Stomach (tissue), 4 donors: ENCODE results near the gene SEC24C.
"Not testable (repeated sequence)": the region's sequence is repeated elsewhere in the genome, so short reads cannot be mapped to it uniquely, and the experiment has no call there.

Source experiments
- CTCF ChIP-seq, 7 experiments: fragments of 450-650 bp in 4 of 7; fragments of 200-600 bp in 3 of 7; sonication (generic) in 3 of 7; IDR thresholded peaks; one replicate each; pipeline ENCODE4 v1.5.1; 2016 to 2019; ENCODE audit warnings: antibody characterized with exemption in 7 of 7, control low read depth in 2 of 7, mild to moderate bottlenecking in 1 of 7
- EP300 ChIP-seq: sonication (generic); formaldehyde crosslinking; IDR thresholded peaks from one replicate; pipeline ENCODE4 v1.6.1; 2017; ENCODE audit warnings: antibody characterized with exemption
- POLR2A ChIP-seq, 4 donors: fragments of 450-650 bp; IDR thresholded peaks; one replicate each; pipeline ENCODE4 v1.6.1; 2016; ENCODE audit warnings: antibody characterized with exemption in 4 of 4, control low read depth in 2 of 4, mild to moderate bottlenecking in 1 of 4, moderate library complexity in 1 of 4

GRCh38 chr10:73708122-73708521, 36.0 kb upstream of the SEC24C start:
- not testable (repeated sequence) for TF ChIP-seq CTCF (IDR thresholded peaks at IDR 0.05); POLR2A (IDR thresholded peaks at IDR 0.05); EP300
